ENCODE data around the gene BAAT.
"Not testable (repeated sequence)": the region's sequence is repeated elsewhere in the genome, so short reads cannot be mapped to it uniquely, and the experiment has no call there.

Gene BAAT

GRCh38 chr9:101359679-101360078, 25.1 kb downstream of the BAAT start:
- DNase-seq, result no peak

DNA sequence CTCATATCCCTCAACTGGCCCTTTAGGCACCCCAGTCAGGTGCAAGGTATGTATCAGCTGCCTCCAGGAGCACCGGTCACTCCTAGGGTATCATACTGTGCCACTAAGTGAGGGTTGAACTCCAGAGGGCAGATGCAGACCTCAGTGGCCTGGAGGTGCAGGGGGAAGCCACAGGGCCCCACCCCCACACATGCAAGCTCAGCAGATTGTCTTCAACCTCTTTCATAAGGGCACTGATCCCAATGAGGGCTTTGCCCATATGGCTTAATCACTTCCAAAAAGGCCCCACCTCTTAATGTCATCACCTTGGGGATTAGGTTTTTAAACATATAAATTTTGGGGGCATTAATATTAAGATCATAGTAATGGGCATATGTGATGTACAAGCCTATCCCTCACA, 28.2 kb downstream of the BAAT start:
- no peak for DNase-seq

GRCh38 chr9:101354765-101355708, 29.8 kb downstream of the BAAT start:
- no peak for DNase-seq

GRCh38 chr9:101354143-101354764, 30.6 kb downstream of the BAAT start:
- DNase-seq, result no peak

DNA sequence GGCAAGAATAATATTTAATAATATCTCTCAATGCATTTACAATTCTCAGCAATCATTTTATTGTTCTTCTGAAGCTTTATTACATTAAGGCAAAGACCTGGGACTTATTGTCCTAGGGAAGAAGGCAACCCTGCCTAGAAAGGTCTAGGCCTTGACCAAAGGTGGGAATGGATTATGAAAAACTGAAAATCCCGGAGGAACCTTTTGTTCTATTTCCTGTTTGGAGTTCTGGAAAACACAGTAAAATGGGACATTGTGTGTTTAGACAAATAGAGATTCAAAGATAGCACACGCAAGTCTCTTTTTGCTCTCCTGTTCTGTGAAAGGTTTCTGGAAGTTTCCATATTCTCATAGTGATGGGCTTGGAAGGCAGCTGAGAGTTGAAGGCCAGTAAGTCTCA, 31.1 kb downstream of the BAAT start:
- DNase-seq, result no peak

DNA sequence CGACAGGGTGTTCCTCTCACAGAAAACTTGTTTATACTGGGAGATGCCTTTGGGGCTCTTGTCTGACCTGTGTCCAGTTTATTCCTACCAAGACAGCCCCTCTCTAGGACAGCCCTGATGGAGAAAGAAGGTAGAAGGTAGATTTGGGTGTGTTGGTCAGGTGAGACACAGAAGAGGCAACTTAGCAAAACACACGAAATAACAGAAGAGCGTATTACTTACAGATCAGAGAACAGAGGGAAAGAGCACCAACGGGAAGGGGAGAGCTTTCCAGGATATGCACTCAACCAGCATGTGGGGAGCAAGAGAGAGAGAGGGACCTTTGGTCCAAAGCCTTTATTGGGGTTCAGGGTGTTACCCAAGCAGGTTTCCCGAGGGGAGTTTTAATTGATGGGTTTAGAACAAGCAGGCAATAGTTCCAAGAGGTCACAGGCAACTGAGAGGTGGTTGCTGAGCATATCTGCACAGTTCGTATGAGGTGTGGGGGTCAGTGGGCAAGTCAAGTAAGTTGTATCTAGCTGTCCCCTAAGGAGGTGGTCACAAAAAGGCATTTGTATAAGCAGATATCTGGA, 31.8 kb downstream of the BAAT start:
- DNase-seq, result no peak

GRCh38 chr9:101350285-101350684, 34.5 kb downstream of the BAAT start:
- DNase-seq, result no peak

DNA sequence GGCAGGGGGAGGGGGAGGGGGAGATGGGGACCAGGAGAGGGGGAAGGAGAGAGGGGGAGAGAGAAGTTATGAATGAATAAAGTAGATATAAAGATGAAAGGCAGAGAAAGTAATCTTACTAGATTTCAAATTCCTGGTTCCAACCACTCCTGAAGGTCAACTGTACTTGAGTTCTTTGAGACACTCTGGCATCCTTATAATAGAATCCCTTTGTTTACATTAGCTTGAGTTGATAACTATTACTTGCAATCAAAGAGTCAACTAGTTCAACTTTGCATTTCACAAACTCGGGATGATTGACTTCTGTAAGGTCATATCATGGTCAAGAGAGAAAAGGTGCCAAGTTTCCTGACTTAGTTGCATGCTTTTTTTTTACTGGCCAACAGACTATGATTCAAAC, 42.2 kb downstream of the BAAT start:
- DNase-seq, result no peak

- DNase-seq, result no peak
Measured at GRCh38 chr9:101341958-101342357, 42.8 kb downstream of the BAAT start.

GRCh38 chr9:101337237-101337636, 47.6 kb downstream of the BAAT start:
- no peak for DNase-seq

DNA sequence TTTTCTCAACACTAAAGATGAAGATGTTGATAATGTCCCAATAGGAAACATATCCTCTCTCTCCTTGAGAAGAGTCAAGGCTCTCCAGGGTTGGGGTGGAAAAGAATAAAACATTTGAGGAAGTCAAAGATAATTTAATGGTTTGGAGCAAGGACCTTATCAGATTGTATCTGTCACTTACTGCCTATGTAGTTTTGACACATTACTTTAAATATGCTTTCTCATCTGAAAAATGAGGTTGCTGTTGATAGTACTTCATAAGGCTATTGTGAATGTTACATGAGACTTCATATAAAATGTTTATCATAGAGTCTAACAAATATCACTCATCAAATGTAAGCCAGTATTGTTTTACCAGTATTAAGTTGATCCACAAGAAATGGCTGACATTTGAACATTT, 48.7 kb downstream of the BAAT start:
- DNase-seq, result no peak

DNA sequence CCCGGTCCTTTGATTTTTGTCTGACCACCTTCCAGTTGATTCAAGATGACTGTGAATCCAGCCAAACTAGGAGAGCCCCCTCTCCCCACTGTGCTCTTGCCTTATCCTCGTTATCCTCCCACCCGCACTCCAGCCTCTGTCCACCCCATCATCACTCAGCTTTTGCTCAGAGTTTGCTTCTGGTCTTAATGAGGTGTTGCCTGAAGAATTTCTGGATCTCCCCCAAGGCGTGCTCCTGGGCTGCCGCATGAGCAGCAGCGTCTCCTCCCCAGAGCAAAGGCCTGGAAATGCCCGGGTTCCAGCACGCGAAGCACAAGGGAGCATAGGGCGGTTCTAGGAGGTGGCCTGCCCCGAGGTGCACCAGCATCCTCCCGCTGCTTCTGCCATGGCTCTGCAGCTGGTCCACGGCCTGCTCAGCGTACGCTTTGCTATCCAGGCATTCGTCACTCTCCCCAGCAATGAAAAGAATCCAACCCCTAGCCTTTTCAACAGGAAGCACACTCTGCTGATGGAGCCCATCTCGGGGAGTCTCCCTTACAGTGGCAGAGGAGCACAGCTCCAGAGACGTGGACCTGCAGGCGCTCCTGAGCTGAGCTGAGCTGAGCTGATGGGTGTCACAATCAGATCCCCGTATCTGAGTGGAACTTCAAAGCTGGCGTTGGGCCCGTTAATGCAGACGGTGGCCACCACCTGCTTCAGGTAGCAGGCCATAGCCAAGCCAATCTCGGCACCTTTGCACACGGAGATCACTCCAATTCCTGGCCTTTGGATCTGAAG, 50.7 kb downstream of the BAAT start:
- no peak for DNase-seq

GRCh38 chr9:101333490-101333889, 51.3 kb downstream of the BAAT start:
- no peak for DNase-seq

- no peak for DNase-seq
Measured at GRCh38 chr9:101332362-101332761, 52.4 kb downstream of the BAAT start.

DNA sequence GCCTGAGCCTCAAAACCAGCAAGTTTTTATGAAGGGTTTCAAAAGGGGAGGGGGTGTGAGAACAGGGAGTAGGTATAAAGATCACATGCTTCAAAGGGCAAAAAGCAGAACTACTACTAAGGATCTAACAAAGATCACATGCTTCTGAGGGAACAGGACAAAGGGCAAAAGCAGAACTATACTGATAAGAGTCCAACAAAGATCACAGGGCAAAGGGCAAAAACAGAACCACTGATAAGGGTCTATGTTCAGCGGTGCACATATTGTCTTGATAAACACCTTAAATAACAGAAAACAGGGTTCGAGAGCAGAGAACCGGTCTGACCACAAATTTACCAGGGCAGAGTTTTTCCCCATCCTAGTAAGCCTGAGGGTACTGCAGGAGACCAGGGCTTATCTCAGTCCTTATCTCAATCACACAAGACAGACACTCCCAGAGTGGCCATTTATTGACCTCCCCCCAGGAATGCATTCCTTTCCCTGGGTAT, 57.3 kb downstream of the BAAT start:
- not testable (repeated sequence) for DNase-seq

DNA sequence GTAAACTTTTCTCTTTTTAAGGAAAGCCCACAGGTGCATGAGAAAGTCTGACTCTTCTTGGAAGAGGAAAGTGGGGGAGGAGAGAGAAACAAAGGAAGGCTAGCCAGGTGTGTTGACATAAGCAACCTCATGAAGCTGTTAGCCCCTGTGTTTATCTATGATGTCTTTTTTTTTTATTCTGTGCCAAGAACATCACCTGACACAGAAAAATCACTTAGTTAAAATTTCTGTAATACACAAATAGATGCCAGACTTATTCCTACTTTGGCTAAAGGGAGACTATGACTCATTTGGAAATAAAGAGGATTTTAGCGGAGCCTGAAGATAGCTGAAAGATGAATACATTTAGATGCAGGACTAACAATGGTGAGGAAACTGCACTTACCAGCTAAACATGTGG, 58.3 kb downstream of the BAAT start:
- peak; percentile 6 for DNase-seq

DNA sequence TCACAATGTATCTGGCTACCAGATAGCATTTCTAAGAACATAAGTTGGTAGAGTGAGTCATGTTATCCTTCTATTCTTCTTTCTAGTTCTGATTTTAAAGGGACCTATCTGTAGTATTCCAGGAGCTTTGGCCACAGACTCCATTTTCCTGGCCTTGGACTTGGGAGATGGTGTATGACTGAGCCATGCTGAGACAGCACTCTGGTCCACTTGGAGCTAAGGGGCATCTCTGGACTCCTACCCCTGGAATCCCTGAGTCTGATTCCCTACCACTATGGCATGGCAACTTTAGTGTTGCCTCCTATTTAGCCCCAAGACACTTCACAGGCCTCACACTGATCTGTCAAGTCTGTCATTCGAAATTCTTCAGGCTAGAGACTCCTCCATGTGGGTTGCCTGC, 58.8 kb downstream of the BAAT start:
- no peak for DNase-seq

GRCh38 chr9:101325053-101325452, 59.8 kb downstream of the BAAT start:
- no peak for DNase-seq

GRCh38 chr9:101324245-101324804, 60.5 kb downstream of the BAAT start:
- DNase-seq, result no peak

DNA sequence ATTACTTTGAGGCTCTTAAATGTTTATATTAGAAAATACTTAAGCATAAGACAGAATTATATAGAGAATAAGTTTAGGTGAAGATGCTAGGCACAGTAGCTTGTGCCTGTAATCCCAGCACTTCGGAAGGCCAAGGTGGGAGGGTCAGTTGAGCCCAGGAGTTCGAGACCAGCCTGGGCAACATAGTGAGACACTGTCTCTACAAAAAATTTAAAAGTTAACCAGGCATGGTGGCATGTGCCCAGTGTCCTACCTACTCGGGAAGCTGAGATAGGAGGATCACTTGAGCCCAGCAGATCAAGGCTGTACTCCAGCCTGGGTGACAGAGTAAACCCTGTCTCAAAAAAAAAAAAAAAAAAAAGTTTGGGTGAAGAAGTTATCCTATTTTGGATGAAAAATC, 61.7 kb downstream of the BAAT start:
- no peak for DNase-seq

- DNase-seq, result no peak
Measured at GRCh38 chr9:101317735-101318134, 67.1 kb downstream of the BAAT start.

- no peak for DNase-seq
Measured at GRCh38 chr9:101315112-101315450, 69.7 kb downstream of the BAAT start.

- DNase-seq, result no peak
Measured at GRCh38 chr9:101312661-101313060, 72.1 kb downstream of the BAAT start.

Measured in NCI-H510A (cell line).